ENCODE measurements around the gene MBOAT2.
"Not testable (repeated sequence)": the region's sequence is repeated elsewhere in the genome, so short reads cannot be mapped to it uniquely, and the experiment has no call there.

The MBOAT2 gene

DNA sequence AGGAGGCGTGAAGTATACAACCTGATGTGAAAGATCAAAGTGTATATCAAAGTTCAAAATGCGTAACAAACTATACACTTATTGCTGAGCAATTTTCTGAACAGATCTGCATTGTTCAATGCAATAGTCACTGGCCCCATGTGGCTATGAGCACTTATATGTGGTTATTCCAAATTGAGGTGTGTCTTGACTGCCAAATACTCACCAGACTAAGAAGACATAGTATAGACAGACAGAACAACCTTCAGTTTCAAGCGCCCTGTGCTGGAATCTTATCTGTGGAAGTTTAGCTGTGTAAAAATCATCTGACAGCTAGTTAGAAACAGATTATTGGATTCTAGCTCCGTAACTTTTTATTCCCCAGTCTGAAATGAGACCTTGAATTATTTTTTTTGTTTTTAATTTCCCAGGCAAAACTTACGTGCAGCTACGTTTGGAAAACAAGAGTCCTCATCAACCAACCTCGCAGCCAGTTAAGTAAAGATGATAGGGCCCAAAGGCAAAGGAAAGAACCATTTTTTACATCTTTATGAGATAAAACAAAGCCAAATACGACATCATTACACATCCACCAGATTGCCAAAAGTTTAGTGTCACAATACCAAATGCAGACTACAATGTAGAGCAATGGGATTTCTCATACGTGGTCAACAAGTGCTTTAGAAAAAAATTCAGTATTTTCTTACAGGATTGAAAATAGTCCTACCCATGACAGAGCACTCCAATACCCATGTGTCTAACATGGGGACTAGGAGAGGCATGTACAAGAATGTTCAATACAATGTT lies 37.2 kb downstream of the MBOAT2 start:
- no peak for DNase-seq (ENCODE audit: low read depth, low spot score)
- no peak overlapping the region for H3K27ac ChIP-seq

- no peak overlapping the region for H3K27ac ChIP-seq
- DNase-seq (ENCODE audit: low read depth, low spot score): no peak
These were observed 38.1 kb downstream of the MBOAT2 start for GRCh38 chr2:8965216-8965969.

- H3K27ac ChIP-seq: no peak overlapping the region
- DNase-seq (ENCODE audit: low read depth, low spot score): no peak
These were observed 40.6 kb downstream of the MBOAT2 start for GRCh38 chr2:8962890-8963289.

- DNase-seq (ENCODE audit: low read depth, low spot score): no peak
- no peak overlapping the region for H3K27ac ChIP-seq
These were observed 45.9 kb downstream of the MBOAT2 start for GRCh38 chr2:8957628-8958027.

GRCh38 chr2:8956774-8957173 lies 46.7 kb downstream of the MBOAT2 start:
- DNase-seq (ENCODE audit: low read depth, low spot score): no peak
- H3K27ac ChIP-seq: no peak overlapping the region

DNA sequence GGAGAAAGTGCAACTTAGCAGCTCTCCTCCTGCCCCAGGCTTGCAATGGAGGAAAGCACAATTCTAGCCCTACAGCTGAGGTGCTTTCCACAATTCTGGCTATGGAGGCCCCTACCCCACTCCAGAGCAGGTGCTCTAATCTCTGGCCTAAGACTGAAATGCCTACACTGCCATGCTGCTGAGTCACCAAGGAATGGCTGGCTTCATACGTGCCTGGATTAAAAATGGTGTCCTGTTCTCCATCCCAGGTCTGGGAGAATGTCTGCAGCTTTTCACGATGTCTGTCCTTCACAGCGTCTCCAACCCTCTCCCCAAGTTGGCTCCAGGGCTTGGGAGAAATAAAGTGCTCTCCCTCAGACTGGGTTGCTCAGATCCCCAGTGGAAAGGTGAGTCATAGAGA lies 48.5 kb downstream of the MBOAT2 start:
- DNase-seq (ENCODE audit: low read depth, low spot score): no peak
- no peak overlapping the region for H3K27ac ChIP-seq

DNA sequence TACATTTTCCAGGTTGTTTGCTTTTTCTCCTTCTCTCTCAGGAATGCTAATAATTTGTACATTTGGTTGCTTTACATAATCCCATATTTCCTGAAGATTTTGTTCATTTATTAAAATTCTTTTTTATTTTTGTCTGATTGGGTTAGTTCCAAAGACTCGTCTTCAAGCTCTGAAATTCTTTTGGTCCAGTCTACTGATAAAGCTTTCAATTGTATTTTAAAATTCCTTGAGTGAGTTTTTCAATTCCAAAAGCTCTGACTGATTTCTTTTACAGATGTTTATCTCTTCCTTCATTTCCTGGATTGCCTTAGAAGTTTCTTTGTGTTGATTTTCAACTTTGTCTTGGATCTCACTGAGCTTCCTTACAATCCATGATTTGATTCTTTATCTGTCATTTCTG lies 50.0 kb downstream of the MBOAT2 start:
- H3K27ac ChIP-seq: no peak overlapping the region
- no peak for DNase-seq (ENCODE audit: low read depth, low spot score)

DNA sequence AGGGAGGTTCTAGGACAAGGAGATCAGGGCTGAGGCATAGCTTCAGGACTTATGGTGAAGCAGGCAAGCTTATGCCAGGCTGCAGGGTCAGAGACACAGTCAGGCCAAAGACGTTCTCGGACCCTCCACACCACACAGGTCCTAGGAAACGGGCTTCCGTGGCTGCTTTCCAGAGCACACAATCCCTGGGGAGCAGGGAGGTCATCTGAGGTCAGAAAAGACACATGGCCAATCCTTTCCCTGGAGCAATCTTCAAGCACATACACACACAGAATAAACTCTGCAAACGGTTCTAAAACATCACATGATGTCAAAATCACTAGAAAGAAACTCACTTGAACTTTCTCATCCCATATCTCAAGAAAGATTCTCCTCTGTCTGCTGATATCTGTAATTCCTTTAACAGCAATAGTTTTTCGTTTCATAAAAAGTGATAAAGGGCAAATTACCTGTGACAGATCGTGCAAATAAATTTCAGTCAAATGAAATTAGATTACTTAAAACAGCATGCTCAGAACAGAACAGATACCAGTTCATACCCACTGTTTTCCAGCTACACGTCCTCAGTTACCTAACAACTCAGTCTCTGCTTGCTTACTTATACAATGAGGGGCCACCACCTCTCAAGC lies 63.9 kb downstream of the MBOAT2 start:
- no peak for DNase-seq (ENCODE audit: low read depth, low spot score)
- no peak overlapping the region for H3K27ac ChIP-seq

- no peak for DNase-seq (ENCODE audit: low read depth, low spot score)
- no peak overlapping the region for H3K27ac ChIP-seq
These were observed 65.1 kb downstream of the MBOAT2 start for GRCh38 chr2:8938384-8938783.

DNA sequence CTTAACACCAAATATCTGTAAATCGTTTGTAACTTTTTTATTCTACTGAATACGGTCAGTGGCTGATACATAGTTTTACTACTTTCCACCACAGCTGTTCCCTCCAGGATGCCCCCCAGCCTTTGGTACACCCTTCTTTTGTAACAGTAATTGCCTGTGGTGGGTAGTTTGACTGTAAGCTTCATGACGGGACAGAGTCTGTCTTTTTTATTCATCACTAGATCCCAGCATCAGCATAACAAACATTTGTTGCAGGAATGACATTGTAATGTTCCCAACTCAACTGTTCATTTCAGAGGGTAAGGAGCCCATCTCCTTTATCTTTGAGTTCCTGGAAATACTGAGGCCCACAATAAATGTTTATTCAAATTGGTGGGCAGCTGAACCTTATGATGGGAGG lies 67.5 kb downstream of the MBOAT2 start:
- no peak for DNase-seq (ENCODE audit: low read depth, low spot score)
- H3K27ac ChIP-seq: no peak overlapping the region

DNA sequence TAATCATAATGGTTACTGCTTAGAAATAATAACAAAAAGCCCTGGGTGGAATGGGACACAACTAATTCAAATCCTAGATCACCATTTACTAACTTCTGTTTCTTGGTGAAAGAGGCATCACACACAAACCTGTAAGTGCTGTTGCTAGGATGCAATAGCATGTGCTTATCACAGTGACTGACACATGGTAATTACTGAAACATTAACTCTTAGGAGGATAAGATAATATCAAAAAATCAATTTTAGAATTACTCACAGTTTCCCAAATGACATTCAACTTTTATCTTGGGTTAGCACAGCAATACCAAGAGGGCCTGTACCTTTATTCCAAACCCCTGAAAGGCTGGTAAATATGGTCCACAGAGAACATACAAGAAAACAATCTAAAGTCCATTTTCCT lies 69.1 kb downstream of the MBOAT2 start:
- no peak for DNase-seq (ENCODE audit: low read depth, low spot score)
- no peak overlapping the region for H3K27ac ChIP-seq

DNA sequence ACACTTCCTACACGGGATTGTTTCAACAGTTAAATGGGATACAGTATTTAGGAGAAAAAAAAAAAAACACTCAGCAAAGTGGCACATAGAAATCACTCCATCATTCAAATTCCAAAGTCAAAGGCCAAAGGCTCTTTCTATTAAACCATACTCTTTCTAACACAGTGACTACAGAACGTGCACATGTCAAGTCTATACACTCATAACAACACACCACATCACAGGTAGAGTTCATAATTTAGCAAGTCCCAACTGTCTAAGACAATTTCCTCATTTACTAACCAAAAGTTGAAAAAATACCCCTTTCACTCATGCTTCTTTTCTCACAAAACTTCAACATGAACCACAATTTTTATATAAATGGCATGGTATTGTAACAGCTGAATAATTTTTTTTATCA lies 70.8 kb downstream of the MBOAT2 start:
- no peak for DNase-seq (ENCODE audit: low read depth, low spot score)
- no peak overlapping the region for H3K27ac ChIP-seq

- H3K27ac ChIP-seq; DNase-seq (ENCODE audit: low read depth, low spot score): not testable (repeated sequence)
These were observed 73.3 kb downstream of the MBOAT2 start for GRCh38 chr2:8930185-8930584.

DNA sequence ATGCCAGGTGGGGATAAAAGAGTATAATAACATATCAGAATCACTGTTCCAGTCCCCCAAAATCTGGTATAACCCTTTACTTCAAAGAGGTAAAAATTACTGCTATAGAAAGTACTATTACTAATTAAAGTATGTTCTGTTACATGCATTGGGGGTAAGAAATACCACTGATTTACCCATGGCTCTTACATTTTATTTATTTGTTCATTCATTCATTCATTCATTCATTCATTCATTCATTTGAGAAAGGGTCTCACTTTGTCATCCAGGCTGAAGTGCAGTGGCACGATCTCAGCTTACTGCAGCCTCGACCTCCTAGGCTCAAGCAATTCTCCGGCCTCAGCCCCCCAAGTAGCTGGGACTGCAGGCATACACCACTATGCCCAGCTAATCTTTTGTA lies 74.4 kb downstream of the MBOAT2 start:
- no peak for DNase-seq (ENCODE audit: low read depth, low spot score)
- no peak overlapping the region for H3K27ac ChIP-seq

DNA sequence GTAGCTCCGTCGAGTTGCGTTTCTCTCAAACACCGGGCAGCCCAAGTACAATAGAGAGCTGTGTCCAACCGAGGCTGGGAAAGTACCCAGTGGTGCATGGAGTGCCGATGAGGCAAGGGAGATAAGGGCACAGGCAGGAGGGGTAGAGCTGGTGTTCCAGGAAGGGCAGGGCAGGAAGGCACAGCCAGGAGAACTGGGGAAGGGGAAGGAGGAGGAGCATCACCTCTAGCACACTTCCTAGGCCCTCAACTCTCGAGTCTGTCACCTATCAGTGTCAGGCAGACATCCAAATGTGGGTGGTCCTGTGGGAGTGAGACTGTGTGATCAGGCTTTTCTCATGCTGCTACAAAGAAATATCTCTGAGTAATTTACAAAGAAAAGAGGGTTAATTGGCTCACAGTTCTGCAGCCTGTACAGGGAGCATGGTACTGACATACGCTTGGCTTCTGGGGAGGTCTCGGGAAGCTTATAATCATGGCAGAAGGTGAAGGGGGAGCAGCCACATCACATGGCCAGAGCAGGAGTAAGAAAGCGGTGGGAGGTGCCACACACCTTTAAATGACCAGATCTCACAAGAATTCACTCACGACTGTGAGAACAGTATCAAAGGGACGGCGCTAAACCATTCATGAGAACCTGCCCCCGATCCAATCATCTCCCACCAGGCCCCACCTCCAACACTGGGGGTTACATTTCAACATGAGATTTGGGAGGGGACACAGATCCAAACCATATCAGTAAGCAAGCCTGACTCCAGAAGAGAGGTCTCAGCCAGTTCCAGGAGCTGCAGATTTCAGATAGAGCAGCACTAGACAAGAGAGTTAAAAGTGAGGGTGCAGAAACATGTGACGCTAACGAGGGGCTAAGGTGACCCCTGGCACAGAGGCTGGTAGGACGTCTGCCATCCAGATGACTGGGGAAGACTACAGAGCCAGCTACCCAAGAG lies 75.7 kb downstream of the MBOAT2 start:
- H3K27ac ChIP-seq: no peak overlapping the region
- no peak for DNase-seq (ENCODE audit: low read depth, low spot score)

- no peak overlapping the region for H3K27ac ChIP-seq
- no peak for DNase-seq (ENCODE audit: low read depth, low spot score)
These were observed 77.1 kb downstream of the MBOAT2 start for GRCh38 chr2:8926356-8926755.

DNA sequence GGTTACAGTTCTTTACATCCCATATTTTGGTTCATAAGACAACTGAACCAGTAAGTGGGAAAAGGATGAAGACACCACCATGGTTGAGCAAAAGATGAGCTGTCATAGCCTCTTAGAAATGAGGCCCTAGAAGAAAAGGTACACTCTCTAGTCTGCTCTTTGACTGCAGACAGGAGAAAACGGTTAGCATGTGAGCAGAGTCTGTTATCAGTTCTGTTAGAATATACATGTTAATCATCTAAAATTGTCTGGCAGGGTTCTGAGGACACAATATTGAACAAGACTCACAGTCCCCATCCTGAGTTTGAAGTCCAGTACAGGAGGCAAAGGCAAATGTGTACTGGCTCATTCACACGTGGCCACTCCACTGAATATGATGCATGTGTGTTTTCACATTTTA lies 78.1 kb downstream of the MBOAT2 start:
- DNase-seq (ENCODE audit: low read depth, low spot score): no peak
- no peak overlapping the region for H3K27ac ChIP-seq

DNA sequence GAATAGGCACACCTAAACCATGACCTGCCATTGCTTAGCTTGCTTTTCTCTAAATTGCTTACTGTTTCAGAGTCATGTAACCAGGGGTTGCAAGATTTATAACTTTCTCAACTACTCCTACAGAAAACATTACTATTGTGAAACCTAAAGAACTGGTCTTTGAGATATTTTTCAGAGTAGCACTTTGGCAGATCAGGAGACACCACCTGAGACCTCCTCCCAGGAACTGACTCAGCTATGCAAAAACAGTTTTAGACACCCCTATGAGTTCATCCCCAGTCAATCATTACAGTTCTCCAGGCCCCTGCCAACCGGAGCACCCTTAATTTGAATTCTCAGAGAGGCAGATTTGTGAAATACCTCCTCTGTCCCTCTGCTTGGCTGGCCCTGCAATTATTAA lies 80.3 kb downstream of the MBOAT2 start:
- DNase-seq (ENCODE audit: low read depth, low spot score): no peak
- H3K27ac ChIP-seq: peak overlapping the region; percentile 9

DNA sequence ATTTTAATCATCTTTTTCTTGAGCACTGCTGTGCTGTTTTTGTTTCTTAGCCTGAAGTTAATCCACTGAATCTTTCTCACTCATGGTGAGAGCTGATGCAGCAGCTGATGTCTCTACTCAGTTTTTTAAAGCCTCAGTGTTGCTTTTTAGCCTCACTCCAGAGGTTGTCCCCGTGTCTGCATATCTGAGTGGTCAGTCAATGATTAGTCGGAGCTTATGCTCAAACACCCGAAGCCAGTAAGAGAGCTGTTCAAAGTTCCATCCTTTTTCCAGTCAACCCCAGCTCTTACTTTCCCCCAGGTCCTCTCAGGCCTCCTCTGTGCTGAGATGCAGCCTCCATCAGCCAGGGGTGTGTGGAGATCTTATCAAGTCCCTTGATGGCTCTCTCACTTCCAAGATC lies 81.1 kb downstream of the MBOAT2 start:
- DNase-seq (ENCODE audit: low read depth, low spot score): no peak
- no peak overlapping the region for H3K27ac ChIP-seq

- H3K27ac ChIP-seq: no peak overlapping the region
- DNase-seq (ENCODE audit: low read depth, low spot score): no peak
These were observed 85.1 kb downstream of the MBOAT2 start for GRCh38 chr2:8918412-8918811.

Data from epithelial cell of prostate (primary cell).